K562 (cell line): ENCODE results near the gene RORC. TPM values are rescaled to one million over a fixed set of nuclear protein-coding genes. Genes with fewer than 3 reads are reported as not detected.

Experiments
- ADNP ChIP-seq: fragments of 200-800 bp; sonication (Bioruptor generic); IDR thresholded peaks from 2 replicates; pipeline ENCODE4 v1.6.1; 2016; ENCODE audit warnings: missing genetic modification characterization, missing compliant biosample characterization
- EP300 ChIP-seq: IDR thresholded peaks from 2 replicates; pipeline ENCODE4 v1.6.1; 2012; ENCODE audit warnings: low read length, improper control_type of control experiment
- LCOR ChIP-seq: sonication (generic); formaldehyde crosslinking; IDR thresholded peaks from 2 replicates; pipeline ENCODE4 v1.8.0; 2022; ENCODE audit warnings: mild to moderate bottlenecking, missing genetic modification reagents
- MYNN ChIP-seq, 2 experiments: sonication (generic); formaldehyde crosslinking in 1 of 2; IDR thresholded peaks; 2 replicates each; pipeline versions ENCODE4 v1.5.0 to v1.6.1; 2016 to 2020; ENCODE audit warnings: antibody characterized with exemption in 1 of 2, missing genetic modification reagents in 1 of 2
- POLR2G ChIP-seq: fragments of 200-400 bp; formaldehyde crosslinking; IDR thresholded peaks from 2 replicates; pipeline ENCODE4 v1.6.1; 2017; ENCODE audit warnings: low read depth, mild to moderate bottlenecking, antibody characterized with exemption, low read length, moderate library complexity
- SAP30 ChIP-seq: fragments of 200-600 bp; sonication (generic); IDR thresholded peaks from 2 replicates; pipeline ENCODE4 v1.6.1; 2012; ENCODE audit warnings: borderline replicate concordance, low read depth, mild to moderate bottlenecking, moderate library complexity, low read length, control low read depth, inconsistent platforms; ENCODE audit not compliant: insufficient read depth, poor library complexity, severe bottlenecking
- ZNF764 ChIP-seq: fragments of 250-450 bp; sonication (Bioruptor Pico); IDR thresholded peaks from 2 replicates; pipeline ENCODE4 v1.4.0; 2020; ENCODE audit warnings: low read depth, mild to moderate bottlenecking, moderate library complexity
- polyA plus RNA-seq, 8 experiments: library from polyadenylated mRNA; depleted of rRNA in 4 of 8; stranded (reverse) in 5 of 8; unstranded in 3 of 8; fragments of >200 nt; fragmentation: Nextera tagmentation in 2 of 8; fragmentation: Illumina TruSeq in 1 of 8; extraction: Ambion mirVana in 2 of 8; extraction: Trizol in 1 of 8; gene quantifications; 2 replicates each; pipeline versions ENCODE4 v1.2.1 to v1.2.3, GENCODE V29; 2011 to 2014; ENCODE audit warnings: inconsistent platforms in 1 of 8, missing spikeins in 1 of 8
- total RNA-seq, 7 experiments: library from RNA; depleted of rRNA in 6 of 7; stranded (reverse); fragments of >200 nt in 6 of 7; fragmentation: Illumina TruSeq in 2 of 7; extraction: Trizol in 2 of 7; gene quantifications; 2 replicates each; pipeline versions ENCODE4 v1.2.1 to v1.2.3, GENCODE V29; 2011 to 2021; ENCODE audit warnings: low replicate concordance in 1 of 7
- TF ChIP-seq, protein P1 (sequence below): fragments of 250-450 bp; sonication (Bioruptor Pico); IDR thresholded peaks from 2 replicates; pipeline ENCODE4 v1.4.0; 2020
- TF ChIP-seq, protein P2 (sequence below): sonication (generic); formaldehyde crosslinking; IDR thresholded peaks from 2 replicates; pipeline ENCODE4 v1.4.0; 2020; ENCODE audit warnings: mild to moderate bottlenecking, missing genetic modification reagents
- TF ChIP-seq, protein P3 (sequence below), 2 experiments: fragments of 450-650 bp; conservative IDR thresholded peaks; 2 replicates each; pipeline ENCODE4 v1.6.1; 2017; ENCODE audit warnings: mild to moderate bottlenecking in 2 of 2, moderate library complexity in 2 of 2
- TF ChIP-seq, protein P4 (sequence below): sonication (generic); formaldehyde crosslinking; IDR thresholded peaks from 2 replicates; pipeline ENCODE4 v1.8.1; 2023; ENCODE audit warnings: mild to moderate bottlenecking, missing genetic modification reagents
- TF ChIP-seq, protein P5 (sequence below): fragments of 450-650 bp; IDR thresholded peaks from 2 replicates; pipeline ENCODE4 v1.6.1; 2016; ENCODE audit warnings: mild to moderate bottlenecking

RORC gene
- total and polyA plus RNA-seq, 9 of the 15 experiments (the other 6 are each of a cell fraction or from before 2014, with no cell fraction given), result not detected

DNA sequence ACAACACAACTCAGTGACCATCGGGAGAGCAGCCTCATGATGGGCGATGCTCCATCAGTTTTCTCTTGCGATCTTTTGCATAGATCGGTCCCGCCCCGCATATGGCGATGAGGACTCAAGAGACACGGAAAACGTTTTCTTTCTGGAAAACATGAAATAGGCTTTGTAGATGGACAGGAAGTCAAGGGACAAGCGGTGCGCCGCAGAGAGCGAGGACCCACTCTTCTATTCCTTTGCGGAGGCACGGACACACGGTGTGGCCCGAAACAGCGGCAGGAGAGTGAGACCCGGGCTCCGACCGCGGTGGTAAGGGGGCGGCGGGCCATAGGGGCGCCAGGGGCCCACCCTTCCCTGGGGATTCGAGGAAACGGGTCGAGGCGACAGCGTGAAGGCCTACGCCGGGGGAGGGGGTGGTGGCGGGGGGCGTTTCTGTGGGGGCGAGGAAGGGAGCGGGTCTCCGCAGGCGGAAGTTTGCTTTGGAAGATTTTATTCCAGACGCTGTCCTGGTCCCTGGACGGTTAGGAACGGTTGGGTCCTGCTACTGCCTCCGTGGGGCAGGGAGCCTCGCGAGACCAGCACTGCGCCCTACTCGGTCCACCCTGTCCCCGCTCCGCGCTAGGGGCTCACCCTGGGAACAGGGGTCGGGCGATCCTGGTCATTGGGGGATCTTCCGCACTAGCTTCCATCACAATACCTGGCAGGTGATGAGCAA is 40.5 kb downstream of the RORC start (continued):
- TF ChIP-seq, protein P1, sequence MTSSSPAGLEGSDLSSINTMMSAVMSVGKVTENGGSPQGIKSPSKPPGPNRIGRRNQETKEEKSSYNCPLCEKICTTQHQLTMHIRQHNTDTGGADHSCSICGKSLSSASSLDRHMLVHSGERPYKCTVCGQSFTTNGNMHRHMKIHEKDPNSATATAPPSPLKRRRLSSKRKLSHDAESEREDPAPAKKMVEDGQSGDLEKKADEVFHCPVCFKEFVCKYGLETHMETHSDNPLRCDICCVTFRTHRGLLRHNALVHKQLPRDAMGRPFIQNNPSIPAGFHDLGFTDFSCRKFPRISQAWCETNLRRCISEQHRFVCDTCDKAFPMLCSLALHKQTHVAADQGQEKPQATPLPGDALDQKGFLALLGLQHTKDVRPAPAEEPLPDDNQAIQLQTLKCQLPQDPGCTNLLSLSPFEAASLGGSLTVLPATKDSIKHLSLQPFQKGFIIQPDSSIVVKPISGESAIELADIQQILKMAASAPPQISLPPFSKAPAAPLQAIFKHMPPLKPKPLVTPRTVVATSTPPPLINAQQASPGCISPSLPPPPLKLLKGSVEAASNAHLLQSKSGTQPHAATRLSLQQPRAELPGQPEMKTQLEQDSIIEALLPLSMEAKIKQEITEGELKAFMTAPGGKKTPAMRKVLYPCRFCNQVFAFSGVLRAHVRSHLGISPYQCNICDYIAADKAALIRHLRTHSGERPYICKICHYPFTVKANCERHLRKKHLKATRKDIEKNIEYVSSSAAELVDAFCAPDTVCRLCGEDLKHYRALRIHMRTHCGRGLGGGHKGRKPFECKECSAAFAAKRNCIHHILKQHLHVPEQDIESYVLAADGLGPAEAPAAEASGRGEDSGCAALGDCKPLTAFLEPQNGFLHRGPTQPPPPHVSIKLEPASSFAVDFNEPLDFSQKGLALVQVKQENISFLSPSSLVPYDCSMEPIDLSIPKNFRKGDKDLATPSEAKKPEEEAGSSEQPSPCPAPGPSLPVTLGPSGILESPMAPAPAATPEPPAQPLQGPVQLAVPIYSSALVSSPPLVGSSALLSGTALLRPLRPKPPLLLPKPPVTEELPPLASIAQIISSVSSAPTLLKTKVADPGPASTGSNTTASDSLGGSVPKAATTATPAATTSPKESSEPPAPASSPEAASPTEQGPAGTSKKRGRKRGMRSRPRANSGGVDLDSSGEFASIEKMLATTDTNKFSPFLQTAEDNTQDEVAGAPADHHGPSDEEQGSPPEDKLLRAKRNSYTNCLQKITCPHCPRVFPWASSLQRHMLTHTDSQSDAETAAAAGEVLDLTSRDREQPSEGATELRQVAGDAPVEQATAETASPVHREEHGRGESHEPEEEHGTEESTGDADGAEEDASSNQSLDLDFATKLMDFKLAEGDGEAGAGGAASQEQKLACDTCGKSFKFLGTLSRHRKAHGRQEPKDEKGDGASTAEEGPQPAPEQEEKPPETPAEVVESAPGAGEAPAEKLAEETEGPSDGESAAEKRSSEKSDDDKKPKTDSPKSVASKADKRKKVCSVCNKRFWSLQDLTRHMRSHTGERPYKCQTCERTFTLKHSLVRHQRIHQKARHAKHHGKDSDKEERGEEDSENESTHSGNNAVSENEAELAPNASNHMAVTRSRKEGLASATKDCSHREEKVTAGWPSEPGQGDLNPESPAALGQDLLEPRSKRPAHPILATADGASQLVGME, result no peak
- TF ChIP-seq SAP30, result no peak
- TF ChIP-seq, protein P2, sequence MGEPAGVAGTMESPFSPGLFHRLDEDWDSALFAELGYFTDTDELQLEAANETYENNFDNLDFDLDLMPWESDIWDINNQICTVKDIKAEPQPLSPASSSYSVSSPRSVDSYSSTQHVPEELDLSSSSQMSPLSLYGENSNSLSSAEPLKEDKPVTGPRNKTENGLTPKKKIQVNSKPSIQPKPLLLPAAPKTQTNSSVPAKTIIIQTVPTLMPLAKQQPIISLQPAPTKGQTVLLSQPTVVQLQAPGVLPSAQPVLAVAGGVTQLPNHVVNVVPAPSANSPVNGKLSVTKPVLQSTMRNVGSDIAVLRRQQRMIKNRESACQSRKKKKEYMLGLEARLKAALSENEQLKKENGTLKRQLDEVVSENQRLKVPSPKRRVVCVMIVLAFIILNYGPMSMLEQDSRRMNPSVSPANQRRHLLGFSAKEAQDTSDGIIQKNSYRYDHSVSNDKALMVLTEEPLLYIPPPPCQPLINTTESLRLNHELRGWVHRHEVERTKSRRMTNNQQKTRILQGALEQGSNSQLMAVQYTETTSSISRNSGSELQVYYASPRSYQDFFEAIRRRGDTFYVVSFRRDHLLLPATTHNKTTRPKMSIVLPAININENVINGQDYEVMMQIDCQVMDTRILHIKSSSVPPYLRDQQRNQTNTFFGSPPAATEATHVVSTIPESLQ (CRISPR knock-in tag), result no peak
- TF ChIP-seq POLR2G, result no peak
- TF ChIP-seq LCOR (CRISPR knock-in tag), result no peak
- TF ChIP-seq ADNP, result no peak
- TF ChIP-seq, protein P3, sequence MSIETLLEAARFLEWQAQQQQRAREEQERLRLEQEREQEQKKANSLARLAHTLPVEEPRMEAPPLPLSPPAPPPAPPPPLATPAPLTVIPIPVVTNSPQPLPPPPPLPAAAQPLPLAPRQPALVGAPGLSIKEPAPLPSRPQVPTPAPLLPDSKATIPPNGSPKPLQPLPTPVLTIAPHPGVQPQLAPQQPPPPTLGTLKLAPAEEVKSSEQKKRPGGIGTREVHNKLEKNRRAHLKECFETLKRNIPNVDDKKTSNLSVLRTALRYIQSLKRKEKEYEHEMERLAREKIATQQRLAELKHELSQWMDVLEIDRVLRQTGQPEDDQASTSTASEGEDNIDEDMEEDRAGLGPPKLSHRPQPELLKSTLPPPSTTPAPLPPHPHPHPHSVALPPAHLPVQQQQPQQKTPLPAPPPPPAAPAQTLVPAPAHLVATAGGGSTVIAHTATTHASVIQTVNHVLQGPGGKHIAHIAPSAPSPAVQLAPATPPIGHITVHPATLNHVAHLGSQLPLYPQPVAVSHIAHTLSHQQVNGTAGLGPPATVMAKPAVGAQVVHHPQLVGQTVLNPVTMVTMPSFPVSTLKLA (conservative IDR thresholded peaks at IDR 0.05), result no peak
- no peak for TF ChIP-seq EP300
- TF ChIP-seq ZNF764 (CRISPR knock-in tag), result no peak
- TF ChIP-seq MYNN (IDR thresholded peaks at IDR 0.05), result no peak
- TF ChIP-seq MYNN (CRISPR knock-in tag; IDR thresholded peaks at IDR 0.05), result no peak
- TF ChIP-seq, protein P4, sequence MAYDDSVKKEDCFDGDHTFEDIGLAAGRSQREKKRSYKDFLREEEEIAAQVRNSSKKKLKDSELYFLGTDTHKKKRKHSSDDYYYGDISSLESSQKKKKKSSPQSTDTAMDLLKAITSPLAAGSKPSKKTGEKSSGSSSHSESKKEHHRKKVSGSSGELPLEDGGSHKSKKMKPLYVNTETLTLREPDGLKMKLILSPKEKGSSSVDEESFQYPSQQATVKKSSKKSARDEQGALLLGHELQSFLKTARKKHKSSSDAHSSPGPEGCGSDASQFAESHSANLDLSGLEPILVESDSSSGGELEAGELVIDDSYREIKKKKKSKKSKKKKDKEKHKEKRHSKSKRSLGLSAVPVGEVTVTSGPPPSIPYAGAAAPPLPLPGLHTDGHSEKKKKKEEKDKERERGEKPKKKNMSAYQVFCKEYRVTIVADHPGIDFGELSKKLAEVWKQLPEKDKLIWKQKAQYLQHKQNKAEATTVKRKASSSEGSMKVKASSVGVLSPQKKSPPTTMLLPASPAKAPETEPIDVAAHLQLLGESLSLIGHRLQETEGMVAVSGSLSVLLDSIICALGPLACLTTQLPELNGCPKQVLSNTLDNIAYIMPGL (CRISPR knock-in tag), result no peak
- TF ChIP-seq, protein P5, sequence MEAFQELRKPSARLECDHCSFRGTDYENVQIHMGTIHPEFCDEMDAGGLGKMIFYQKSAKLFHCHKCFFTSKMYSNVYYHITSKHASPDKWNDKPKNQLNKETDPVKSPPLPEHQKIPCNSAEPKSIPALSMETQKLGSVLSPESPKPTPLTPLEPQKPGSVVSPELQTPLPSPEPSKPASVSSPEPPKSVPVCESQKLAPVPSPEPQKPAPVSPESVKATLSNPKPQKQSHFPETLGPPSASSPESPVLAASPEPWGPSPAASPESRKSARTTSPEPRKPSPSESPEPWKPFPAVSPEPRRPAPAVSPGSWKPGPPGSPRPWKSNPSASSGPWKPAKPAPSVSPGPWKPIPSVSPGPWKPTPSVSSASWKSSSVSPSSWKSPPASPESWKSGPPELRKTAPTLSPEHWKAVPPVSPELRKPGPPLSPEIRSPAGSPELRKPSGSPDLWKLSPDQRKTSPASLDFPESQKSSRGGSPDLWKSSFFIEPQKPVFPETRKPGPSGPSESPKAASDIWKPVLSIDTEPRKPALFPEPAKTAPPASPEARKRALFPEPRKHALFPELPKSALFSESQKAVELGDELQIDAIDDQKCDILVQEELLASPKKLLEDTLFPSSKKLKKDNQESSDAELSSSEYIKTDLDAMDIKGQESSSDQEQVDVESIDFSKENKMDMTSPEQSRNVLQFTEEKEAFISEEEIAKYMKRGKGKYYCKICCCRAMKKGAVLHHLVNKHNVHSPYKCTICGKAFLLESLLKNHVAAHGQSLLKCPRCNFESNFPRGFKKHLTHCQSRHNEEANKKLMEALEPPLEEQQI, result no peak
